Endothelial cell of umbilical vein (primary cell): ENCODE data around the gene RNASEH1. TPM values are rescaled to one million over a fixed set of nuclear protein-coding genes. Genes with fewer than 3 reads are reported as not detected.

Experiments used
- BruUV-seq: library from RNA; stranded (reverse); fragments of 400-500 nt; replicated peaks from 2 replicates; lab custom pipeline; 2021; lab: Mats Ljungman, UMichigan
- CTCF ChIA-PET: fragments of 300-600, 350-600 bp; sonication (Branson Sonifier 250); formaldehyde crosslinking; loops from one replicate; lab custom pipeline; 2021; ENCODE audit warnings: antibody characterized with exemption, inconsistent platforms; lab: Charles Lee
- POLR2A ChIA-PET: fragments of 300-600, 350-600 bp; sonication (Branson Sonifier 250); formaldehyde crosslinking; loops from one replicate; lab custom pipeline; 2021; ENCODE audit warnings: antibody characterized with exemption, inconsistent platforms; lab: Charles Lee
- DNase-seq: peaks from one replicate; pipeline ENCODE4 v3.0.0-alpha.2; 2011; ENCODE audit warnings: low read depth, low spot score
- FAIRE-seq: peaks from 2 replicates; lab custom pipeline; 2011; peaks lifted over from hg19 to GRCh38; lab: Jason Lieb, UNC
- H2AFZ ChIP-seq: 2 replicates; pipeline ENCODE4 v1.6.0; 2012; ENCODE audit warnings: low read depth, low read length, control low read depth, inconsistent platforms
- H3K27ac ChIP-seq: 2 replicates; pipeline ENCODE4 v1.5.1; 2011; ENCODE audit warnings: low read depth, mild to moderate bottlenecking, control low read depth, low read length, moderate library complexity; ENCODE audit not compliant: insufficient read depth
- H3K27me3 ChIP-seq, 2 experiments: 2 replicates each; pipeline versions ENCODE4 v1.6.0 to v1.6.1; 2011; ENCODE audit warnings: low read length in 2 of 2, mixed read lengths in 1 of 2; ENCODE audit not compliant: control insufficient read depth in 2 of 2, insufficient read depth in 2 of 2
- H3K36me3 ChIP-seq, 2 experiments: 2 replicates in 1 of 2; 3 replicates in 1 of 2; pipeline ENCODE4 v1.5.1; 2011; ENCODE audit warnings: low read length in 2 of 2, mild to moderate bottlenecking in 1 of 2, moderate library complexity in 1 of 2; ENCODE audit not compliant: control insufficient read depth in 2 of 2, insufficient read depth in 2 of 2; ENCODE audit errors: extremely low read depth in 1 of 2
- H3K4me1 ChIP-seq: 3 replicates; pipeline ENCODE4 v1.5.1; 2011; ENCODE audit warnings: mild to moderate bottlenecking, low read length; ENCODE audit not compliant: control insufficient read depth, insufficient read depth; ENCODE audit errors: extremely low read depth
- H3K4me2 ChIP-seq: 2 replicates; pipeline ENCODE4 v1.6.1; 2011; ENCODE audit warnings: low read length, control low read depth, mixed read lengths; ENCODE audit not compliant: insufficient read depth
- H3K4me3 ChIP-seq, 3 experiments: fragments of 200-600 bp in 1 of 3; sonication (generic), shearing (Covaris generic) in 1 of 3; replicated peaks in 1 of 3; 2 replicates each; pipeline ENCODE4 v1.5.1; 2011 to 2016; ENCODE audit warnings: control low read depth in 3 of 3, low read length in 3 of 3, mild to moderate bottlenecking in 2 of 3, inconsistent platforms in 1 of 3, low read depth in 1 of 3, moderate library complexity in 1 of 3; ENCODE audit not compliant: insufficient read depth in 1 of 3
- H3K79me2 ChIP-seq: 2 replicates; pipeline ENCODE4 v1.6.0; 2012; ENCODE audit warnings: low read length, inconsistent platforms; ENCODE audit not compliant: control insufficient read depth, insufficient read depth
- H3K9ac ChIP-seq: replicated peaks from 2 replicates; pipeline ENCODE3; 2011; ENCODE audit warnings: low read length, control low read depth; ENCODE audit not compliant: insufficient read depth; ENCODE audit errors: extremely low read depth
- H3K9me1 ChIP-seq: replicated peaks from 3 replicates; pipeline ENCODE4 v1.6.0; 2011; ENCODE audit warnings: mild to moderate bottlenecking, low read length; ENCODE audit not compliant: control insufficient read depth, insufficient read depth; ENCODE audit errors: extremely low read depth
- H3K9me3 ChIP-seq: replicated peaks from 2 replicates; pipeline ENCODE4 v1.5.1; 2012; ENCODE audit warnings: low read length, inconsistent platforms; ENCODE audit not compliant: control insufficient read depth, insufficient read depth
- H4K20me1 ChIP-seq: replicated peaks from 2 replicates; pipeline ENCODE3; 2011; ENCODE audit warnings: mild to moderate bottlenecking, low read length; ENCODE audit not compliant: control insufficient read depth, insufficient read depth; ENCODE audit errors: extremely low read depth
- CTCF ChIP-seq, 2 donors: IDR thresholded peaks; 1 replicate in 1 of 2; 2 replicates in 1 of 2; pipeline ENCODE4 v1.5.1; 2011; ENCODE audit warnings: low read length in 2 of 2, mild to moderate bottlenecking in 2 of 2, moderate library complexity in 2 of 2, control low read depth in 1 of 2, inconsistent platforms in 1 of 2, low read depth in 1 of 2; ENCODE audit not compliant: insufficient read depth in 1 of 2; ENCODE audit errors: extremely low read depth in 1 of 2
- EZH2 ChIP-seq: IDR thresholded peaks from 2 replicates; pipeline ENCODE4 v1.6.1; 2012; ENCODE audit warnings: borderline replicate concordance, low read depth, mild to moderate bottlenecking, moderate library complexity, low read length, inconsistent platforms; ENCODE audit not compliant: severe bottlenecking
- FOS ChIP-seq: IDR thresholded peaks from 2 replicates; pipeline ENCODE4 v1.6.1; 2011; ENCODE audit warnings: mild to moderate bottlenecking, low read length, moderate library complexity, borderline replicate concordance; ENCODE audit not compliant: insufficient read depth
- GATA2 ChIP-seq: IDR thresholded peaks from 2 replicates; pipeline ENCODE4 v1.7.0; 2011; ENCODE audit warnings: low read depth, mild to moderate bottlenecking, moderate library complexity, mixed read lengths, low read length; ENCODE audit not compliant: insufficient read length, insufficient read depth
- JUN ChIP-seq: IDR thresholded peaks from 2 replicates; pipeline ENCODE4 v1.6.1; 2011; ENCODE audit warnings: borderline replicate concordance, low read depth; ENCODE audit not compliant: insufficient read length, insufficient read depth
- MYC ChIP-seq: IDR thresholded peaks from one replicate; pipeline ENCODE4 v1.6.1; 2011; ENCODE audit warnings: mild to moderate bottlenecking, low read depth, low read length
- POLR2A ChIP-seq: IDR thresholded peaks from 2 replicates; pipeline ENCODE4 v1.6.1; 2012; ENCODE audit warnings: low read depth, mild to moderate bottlenecking, control low read depth, low read length
- POLR2AphosphoS5 ChIP-seq: IDR thresholded peaks from 2 replicates; pipeline ENCODE4 v1.6.1; 2012; ENCODE audit warnings: low read depth, mild to moderate bottlenecking, control low read depth, low read length, moderate library complexity; ENCODE audit not compliant: insufficient read depth
- dilution Hi-C: fragments of 300-500 bp; cut with MboI; formaldehyde crosslinking; loops from one replicate; pipeline ENCODE4 v1.15.0; 2019; ENCODE audit warnings: low sequenced_read_pairs; ENCODE audit not compliant: extremely low pct_ligation_motif_present
- intact Hi-C: fragments of 100-400 bp; cut with micrococcal nuclease; formaldehyde crosslinking; loops from one replicate; pipeline ENCODE4 v1.10.0; 2022
- polyA plus RNA-seq, 4 experiments: library from polyadenylated mRNA; depleted of rRNA in 3 of 4; stranded (reverse) in 3 of 4; unstranded in 1 of 4; fragments of >200 nt; gene quantifications; 2 replicates each; pipeline versions ENCODE4 v1.2.1 to v1.2.3, GENCODE V29; 2011 to 2012; ENCODE audit warnings: missing spikeins in 1 of 4
- total RNA-seq: library from RNA; stranded (reverse); gene quantifications from 2 replicates; pipeline ENCODE4 v1.2.3, GENCODE V29; 2021
- TF ChIP-seq, protein P1 (sequence below): IDR thresholded peaks from 2 replicates; pipeline ENCODE4 v1.6.1; 2011; ENCODE audit not compliant: insufficient read depth, insufficient read length

Gene RNASEH1
- total and polyA plus RNA-seq, 2 donors (not counting 3 experiments of a cell fraction or from before 2014, with no cell fraction given), result 12.8 to 30.8 TPM

DNA sequence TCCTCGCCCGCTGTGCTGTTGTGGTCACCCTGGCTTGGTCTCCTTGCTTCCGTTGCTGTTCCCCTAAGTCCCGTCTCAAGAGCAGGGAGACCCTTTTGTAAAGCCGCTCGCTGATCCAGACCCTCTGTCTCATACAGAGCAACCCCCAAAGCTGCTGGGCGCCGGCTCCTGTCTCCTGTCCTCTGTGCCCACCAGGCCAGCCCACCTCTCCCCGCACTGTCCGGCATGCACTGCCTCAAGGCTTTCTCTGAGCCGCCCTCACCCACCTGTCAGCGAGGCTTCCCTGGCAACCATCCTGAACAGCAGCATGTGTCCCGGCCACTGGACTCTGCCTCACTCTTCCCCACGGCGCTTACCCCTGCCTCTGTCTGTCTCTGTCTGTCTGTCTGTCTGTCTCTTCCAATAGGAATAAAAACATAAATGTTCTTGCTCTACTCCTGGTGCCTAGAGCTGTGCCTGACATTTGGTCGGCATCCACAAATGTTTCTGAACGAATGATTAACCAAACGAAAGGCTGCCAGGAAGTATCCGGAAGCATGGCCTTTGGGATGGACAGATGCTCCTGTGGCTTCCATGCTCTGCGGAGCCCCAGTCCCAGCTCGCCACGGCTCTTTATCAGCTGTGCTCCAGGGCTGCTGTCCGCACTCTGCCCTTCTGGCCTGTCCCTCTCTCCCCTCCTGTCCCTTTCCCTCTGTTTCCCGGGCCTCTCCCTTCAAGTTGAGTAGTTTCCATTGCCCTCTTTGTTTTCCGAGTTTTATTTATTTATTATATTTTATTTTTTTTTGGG, 44.6 kb upstream of the RNASEH1 start:
- dilution Hi-C loops, result no loop called here
- H3K9me3 ChIP-seq, result no peaks in the 10 kb centered on the region
- H3K4me2 ChIP-seq, result no peak overlapping the region
- H2AFZ ChIP-seq, result no peak overlapping the region
- no peaks in the 10 kb centered on the region for H3K79me2 ChIP-seq
- FAIRE-seq (no peak), DNase-seq (no peak)
- H3K9ac ChIP-seq, result no peak overlapping the region
- BruUV-seq, result no TSS peak
- no peaks in the 10 kb centered on the region for H3K9me1 ChIP-seq
- CTCF ChIA-PET, result no interaction called here
- no peaks in the 10 kb centered on the region for H3K4me1 ChIP-seq
- no peak overlapping the region for H3K4me3 ChIP-seq
- no peaks in the 10 kb centered on the region for H3K36me3 ChIP-seq
- POLR2A ChIA-PET, result no interaction called here
- H3K27ac ChIP-seq, result no peak overlapping the region
- no peak for TF ChIP-seq FOS
- TF ChIP-seq EZH2, result no peak
- TF ChIP-seq CTCF (IDR thresholded peaks at IDR 0.05; ENCODE audit: extremely low read depth in 1 of 2, insufficient read depth in 1 of 2, low read depth in 1 of 2, low read length in 2 of 2), result no peak
- no peak for TF ChIP-seq GATA2
- TF ChIP-seq POLR2A, result no peak
- no peak for TF ChIP-seq POLR2AphosphoS5
- TF ChIP-seq, protein P1, sequence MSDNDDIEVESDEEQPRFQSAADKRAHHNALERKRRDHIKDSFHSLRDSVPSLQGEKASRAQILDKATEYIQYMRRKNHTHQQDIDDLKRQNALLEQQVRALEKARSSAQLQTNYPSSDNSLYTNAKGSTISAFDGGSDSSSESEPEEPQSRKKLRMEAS, result no peak
- no peak for TF ChIP-seq MYC
- TF ChIP-seq JUN, result no peak
- intact Hi-C loops, result no loop called here
- no peaks in the 10 kb centered on the region for H4K20me1 ChIP-seq
- H3K27me3 ChIP-seq, result no peaks in the 10 kb centered on the region
